ENCODE measurements around the gene TMIGD3.
A peak's percentile ranks its signal among the peaks of the same experiment; 100 is the strongest.

TMIGD3 gene

GRCh38 chr1:111507411-111508201 lies 4.2 kb upstream of the TMIGD3 start:
- peak; percentile 84 for DNase-seq

- DNase-seq: no peak
Observed at GRCh38 chr1:111506561-111506960, 3.1 kb upstream of the TMIGD3 start.

GRCh38 chr1:111505641-111506119 lies 2.2 kb upstream of the TMIGD3 start:
- peak; percentile 70 for DNase-seq

GRCh38 chr1:111504097-111504496 lies 664 bp upstream of the TMIGD3 start:
- no peak for DNase-seq

GRCh38 chr1:111501645-111502044 lies 1.8 kb downstream of the TMIGD3 start:
- DNase-seq: no peak

GRCh38 chr1:111499026-111499785 lies 4.2 kb downstream of the TMIGD3 start:
- no peak for DNase-seq

- no peak for DNase-seq
Observed at GRCh38 chr1:111497592-111497991, 5.8 kb downstream of the TMIGD3 start.

GRCh38 chr1:111496398-111496797 lies 7.0 kb downstream of the TMIGD3 start:
- DNase-seq: no peak

GRCh38 chr1:111491070-111491469 lies 12.4 kb downstream of the TMIGD3 start:
- no peak for DNase-seq

- DNase-seq: no peak
Observed at GRCh38 chr1:111490220-111490619, 13.2 kb downstream of the TMIGD3 start.

GRCh38 chr1:111489604-111490003 lies 13.8 kb downstream of the TMIGD3 start:
- peak; percentile 24 for DNase-seq

- DNase-seq: no peak
Observed at GRCh38 chr1:111488669-111489068, 14.8 kb downstream of the TMIGD3 start.

GRCh38 chr1:111487133-111487532 lies 16.3 kb downstream of the TMIGD3 start:
- DNase-seq: no peak

- DNase-seq: no peak
Observed at GRCh38 chr1:111486431-111486830, 17.0 kb downstream of the TMIGD3 start.

GRCh38 chr1:111484391-111485026 lies 18.9 kb downstream of the TMIGD3 start:
- DNase-seq: no peak

GRCh38 chr1:111483876-111484275 lies 19.6 kb downstream of the TMIGD3 start:
- no peak for DNase-seq

- no peak for DNase-seq
Observed at GRCh38 chr1:111483166-111483565, 20.3 kb downstream of the TMIGD3 start.

GRCh38 chr1:111481387-111482221 lies 21.8 kb downstream of the TMIGD3 start:
- peak; percentile 68 for DNase-seq

GRCh38 chr1:111480674-111481073 lies 22.8 kb downstream of the TMIGD3 start:
- DNase-seq: no peak

- DNase-seq: peak; percentile 29
Observed at GRCh38 chr1:111476761-111477309, 26.6 kb downstream of the TMIGD3 start.

GRCh38 chr1:111476214-111476613 lies 27.2 kb downstream of the TMIGD3 start:
- no peak for DNase-seq

- no peak for DNase-seq
Observed at GRCh38 chr1:111475701-111476100, 27.7 kb downstream of the TMIGD3 start.
